Upper lobe of right lung (tissue), 1 donor: ENCODE data around the gene TBC1D14. TPM values are rescaled to one million over a fixed set of nuclear protein-coding genes. Genes with fewer than 3 reads are reported as not detected.

ENCODE experiments used
- ATAC-seq: fragments of 200-7000 bp; cut with Tn5 transposase; one replicate; pipeline ENCODE4 v1.9.1; 2020; ENCODE audit warnings: mild to moderate bottlenecking, moderate library complexity
- DNase-seq: peaks from one replicate; pipeline ENCODE4 v3.0.0-alpha.2; 2020
- H3K27ac ChIP-seq: fragments of 200-600 bp; one replicate; pipeline ENCODE4 v1.8.0; 2022
- H3K27me3 ChIP-seq: fragments of 200-600 bp; one replicate; pipeline ENCODE4 v1.8.0; 2022; ENCODE audit warnings: mild to moderate bottlenecking
- H3K36me3 ChIP-seq: fragments of 200-600 bp; one replicate; pipeline ENCODE4 v1.8.0; 2022
- H3K4me1 ChIP-seq: fragments of 200-600 bp; one replicate; pipeline ENCODE4 v1.8.0; 2022
- H3K4me3 ChIP-seq: fragments of 200-600 bp; one replicate; pipeline ENCODE4 v1.8.0; 2022; ENCODE audit warnings: mild to moderate bottlenecking
- H3K9me3 ChIP-seq: fragments of 200-600 bp; one replicate; pipeline ENCODE4 v1.8.0; 2022
- intact Hi-C: fragments of 100-400 bp; cut with DNase I; formaldehyde crosslinking; loops from one replicate; pipeline ENCODE4 v1.11.0; 2022
- total RNA-seq: library from RNA; stranded (reverse); fragmentation: NEBNext Ultra II Directional; extraction: Animal tissue kit (Norgen Biotek cat#: 25700); gene quantifications from one replicate; pipeline ENCODE4 v1.2.1, GENCODE V29; 2021
- TF ChIP-seq, protein P1 (sequence below): fragments of 200-600 bp; IDR thresholded peaks from one replicate; pipeline ENCODE4 v1.8.0; 2022; ENCODE audit warnings: antibody characterized with exemption
- donor health status: DM: no; HTN: yes; CAD: no; lungs with severe emphysema.

Gene TBC1D14
- total RNA-seq, 1 donor from 2014 or later, result 51.8 TPM

DNA sequence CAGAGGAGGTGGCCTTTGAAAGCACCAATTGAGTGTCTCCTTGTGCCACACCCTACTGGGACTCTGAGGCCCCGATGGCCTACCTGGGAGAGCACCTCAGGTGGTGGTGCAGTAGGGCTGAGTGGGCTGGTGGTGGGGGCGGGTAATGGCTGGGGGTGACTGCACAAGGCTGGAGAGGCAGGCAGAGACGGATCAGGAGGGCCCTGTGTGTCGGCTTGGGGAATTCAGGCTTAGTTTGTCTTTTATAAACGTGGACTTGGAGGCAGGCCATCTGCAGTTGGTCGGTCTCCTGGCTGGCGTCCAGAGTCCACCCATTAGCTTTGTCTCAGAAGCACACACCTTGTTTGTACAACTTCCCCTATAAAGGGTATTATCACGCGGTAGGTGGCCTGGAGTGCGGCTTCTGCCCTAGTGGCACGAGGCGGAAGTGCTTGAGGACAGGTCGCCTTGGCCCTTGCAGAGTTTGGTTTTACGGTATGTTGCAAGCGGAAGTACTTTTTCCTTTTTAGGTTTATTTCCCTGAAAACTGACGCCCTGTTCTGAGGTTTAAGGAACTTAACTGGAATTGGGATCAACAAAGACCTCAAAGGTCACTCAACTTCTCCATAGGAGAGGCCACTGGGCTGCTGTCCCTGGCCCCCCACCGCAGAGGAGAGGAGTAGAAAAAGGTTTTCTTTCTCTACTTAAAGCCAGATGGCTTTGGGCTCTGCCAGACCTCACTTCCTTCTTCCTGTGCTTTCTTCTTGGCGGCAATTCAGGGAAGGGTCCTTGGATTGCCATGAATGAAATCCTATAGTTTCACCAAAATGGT is 8.0 kb downstream of the TBC1D14 start:
- DNase-seq, result peak; percentile 91

DNA sequence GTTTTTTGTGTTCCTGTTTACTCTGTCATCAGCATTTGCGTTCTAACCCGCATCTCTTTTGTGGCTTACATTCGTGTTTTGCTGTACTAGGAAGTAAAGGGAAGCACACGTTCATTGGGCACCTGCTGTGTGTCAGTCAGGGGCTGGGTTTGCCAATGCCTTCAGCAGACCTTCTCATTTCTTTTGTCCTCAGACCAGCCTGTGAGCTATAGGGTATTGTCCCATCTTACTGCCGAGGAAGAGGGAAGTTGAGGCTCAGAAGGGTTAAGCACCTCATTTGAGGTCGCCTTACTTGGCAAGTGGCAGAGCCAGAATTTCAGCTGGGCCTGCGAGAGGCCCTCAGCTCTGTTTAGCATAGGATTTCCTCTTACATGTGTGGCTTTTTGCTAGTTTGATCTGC is 8.7 kb downstream of the TBC1D14 start:
- no peaks in the 10 kb centered on the region for H3K9me3 ChIP-seq
- no peak for ATAC-seq
- DNase-seq, result no peak
- peaks cover 1% of the 10 kb centered on the region for H3K36me3 ChIP-seq
- peaks cover 50% of the 10 kb centered on the region for H3K4me1 ChIP-seq
- no peaks in the 10 kb centered on the region for H3K27me3 ChIP-seq
- no peak overlapping the region for H3K4me3 ChIP-seq
- TF ChIP-seq, protein P1, sequence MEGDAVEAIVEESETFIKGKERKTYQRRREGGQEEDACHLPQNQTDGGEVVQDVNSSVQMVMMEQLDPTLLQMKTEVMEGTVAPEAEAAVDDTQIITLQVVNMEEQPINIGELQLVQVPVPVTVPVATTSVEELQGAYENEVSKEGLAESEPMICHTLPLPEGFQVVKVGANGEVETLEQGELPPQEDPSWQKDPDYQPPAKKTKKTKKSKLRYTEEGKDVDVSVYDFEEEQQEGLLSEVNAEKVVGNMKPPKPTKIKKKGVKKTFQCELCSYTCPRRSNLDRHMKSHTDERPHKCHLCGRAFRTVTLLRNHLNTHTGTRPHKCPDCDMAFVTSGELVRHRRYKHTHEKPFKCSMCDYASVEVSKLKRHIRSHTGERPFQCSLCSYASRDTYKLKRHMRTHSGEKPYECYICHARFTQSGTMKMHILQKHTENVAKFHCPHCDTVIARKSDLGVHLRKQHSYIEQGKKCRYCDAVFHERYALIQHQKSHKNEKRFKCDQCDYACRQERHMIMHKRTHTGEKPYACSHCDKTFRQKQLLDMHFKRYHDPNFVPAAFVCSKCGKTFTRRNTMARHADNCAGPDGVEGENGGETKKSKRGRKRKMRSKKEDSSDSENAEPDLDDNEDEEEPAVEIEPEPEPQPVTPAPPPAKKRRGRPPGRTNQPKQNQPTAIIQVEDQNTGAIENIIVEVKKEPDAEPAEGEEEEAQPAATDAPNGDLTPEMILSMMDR, result no peak
- peak overlapping the region; percentile 85 for H3K27ac ChIP-seq
- intact Hi-C loops, result no loop called here

More for the DNA sequence above, 8.0 kb downstream of the TBC1D14 start:
- intact Hi-C loops, result no loop called here
- ATAC-seq, result peak; percentile 85
- Histone ChIP-seq H3K27me3 (no peaks in the 10 kb centered on the region), H3K4me1 (peaks cover 50% of the 10 kb centered on the region), H3K36me3 (no peaks in the 10 kb centered on the region), H3K4me3 (no peak overlapping the region), H3K27ac (peak overlapping the region; percentile 85), H3K9me3 (no peaks in the 10 kb centered on the region)
- TF ChIP-seq, protein P1, result peak; percentile 56

DNA sequence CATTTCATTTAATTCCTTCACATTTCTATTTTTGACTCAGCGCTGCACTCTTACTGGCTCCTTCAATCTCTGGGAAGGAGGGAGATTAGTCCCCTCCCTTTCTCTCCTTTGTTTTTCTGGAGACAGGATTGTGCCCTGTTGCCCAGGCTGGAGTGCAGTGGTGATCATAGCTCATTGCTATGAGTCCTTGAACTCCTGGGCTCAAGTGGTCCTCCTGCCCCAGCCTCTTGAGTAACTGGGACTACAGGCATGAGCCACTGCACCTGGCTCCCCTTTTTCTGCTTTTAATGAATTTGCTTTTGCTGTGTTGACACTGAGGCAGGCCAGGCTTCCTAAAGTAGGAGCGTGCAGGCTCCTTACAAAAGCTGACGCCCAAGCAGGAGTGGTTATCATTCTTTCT is 10.5 kb downstream of the TBC1D14 start:
- Histone ChIP-seq H3K9me3 (no peaks in the 10 kb centered on the region), H3K27ac (peak overlapping the region; percentile 85), H3K4me1 (peaks cover 46% of the 10 kb centered on the region), H3K27me3 (no peaks in the 10 kb centered on the region), H3K36me3 (peaks cover 15% of the 10 kb centered on the region), H3K4me3 (no peak overlapping the region)
- DNase-seq (peak; percentile 85), ATAC-seq (peak; percentile 75)
- TF ChIP-seq, protein P1, result no peak
- intact Hi-C loops, result no loop called here

DNA sequence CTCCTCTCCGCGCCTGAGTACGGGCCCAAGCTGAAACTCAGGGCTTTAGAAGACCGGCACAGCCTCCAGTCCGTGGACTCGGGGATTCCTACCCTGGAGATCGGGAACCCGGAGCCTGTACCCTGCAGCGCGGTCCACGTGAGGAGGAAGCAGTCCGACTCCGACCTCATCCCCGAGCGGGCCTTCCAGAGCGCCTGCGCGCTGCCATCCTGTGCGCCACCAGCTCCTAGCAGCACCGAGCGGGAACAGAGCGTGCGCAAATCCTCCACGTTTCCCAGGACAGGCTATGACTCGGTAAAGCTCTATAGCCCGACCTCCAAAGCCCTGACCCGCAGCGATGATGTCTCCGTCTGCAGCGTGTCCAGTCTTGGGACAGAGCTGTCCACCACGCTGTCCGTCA is 13.9 kb downstream of the TBC1D14 start:
- Histone ChIP-seq H3K36me3 (peaks cover 15% of the 10 kb centered on the region), H3K4me3 (no peak overlapping the region), H3K27me3 (no peaks in the 10 kb centered on the region), H3K27ac (no peak overlapping the region), H3K4me1 (peaks cover 45% of the 10 kb centered on the region), H3K9me3 (no peaks in the 10 kb centered on the region)
- DNase-seq (no peak), ATAC-seq (no peak)
- intact Hi-C loops, result no loop called here
- TF ChIP-seq, protein P1, result no peak

DNA sequence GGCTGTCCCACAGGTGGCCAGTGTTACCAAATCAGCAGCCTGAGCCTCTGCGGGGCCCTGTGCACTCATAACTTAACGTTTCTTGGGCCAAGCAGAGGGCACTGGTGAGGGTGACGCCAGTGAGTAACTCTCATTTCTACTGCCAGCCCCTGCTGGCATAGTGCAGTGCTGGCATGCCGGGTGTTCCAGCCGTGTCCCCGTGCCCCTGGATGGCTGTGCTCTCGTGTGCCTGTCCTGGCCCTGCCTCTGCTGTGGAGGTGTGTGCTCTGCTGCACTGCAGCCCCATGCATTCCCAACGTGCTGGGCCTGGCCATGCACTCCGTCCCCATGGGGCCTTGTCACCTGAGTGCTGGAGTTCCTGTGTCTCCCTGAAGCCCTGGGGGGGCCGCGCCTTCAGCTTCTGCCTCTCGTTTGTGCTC is 14.7 kb downstream of the TBC1D14 start:
- DNase-seq, result no peak
- intact Hi-C loops, result no loop called here
- no peaks in the 10 kb centered on the region for H3K27me3 ChIP-seq
- H3K4me3 ChIP-seq, result no peak overlapping the region
- TF ChIP-seq, protein P1, result no peak
- no peak for ATAC-seq
- H3K4me1 ChIP-seq, result peaks cover 45% of the 10 kb centered on the region
- no peaks in the 10 kb centered on the region for H3K9me3 ChIP-seq
- H3K36me3 ChIP-seq, result peaks cover 15% of the 10 kb centered on the region
- H3K27ac ChIP-seq, result no peak overlapping the region
